Measurements from ENCODE around the gene MYO18A.
A peak's percentile ranks its signal among the peaks of the same experiment; 100 is the strongest.
"Not testable (repeated sequence)": the region's sequence is repeated elsewhere in the genome, so short reads cannot be mapped to it uniquely, and the experiment has no call there.

Gene MYO18A

GRCh38 chr17:29147228-29147627 is 33.0 kb downstream of the MYO18A start:
- DNase-seq = not testable (repeated sequence)

GRCh38 chr17:29146369-29146972 is 33.7 kb downstream of the MYO18A start:
- DNase-seq = no peak

- DNase-seq = peak; percentile 62
Measured at GRCh38 chr17:29145289-29146073, 34.7 kb downstream of the MYO18A start.

GRCh38 chr17:29143894-29144293 is 36.3 kb downstream of the MYO18A start:
- no peak for DNase-seq

- DNase-seq = no peak
Measured at GRCh38 chr17:29141514-29141876, 38.7 kb downstream of the MYO18A start.

GRCh38 chr17:29140631-29141513 is 39.3 kb downstream of the MYO18A start:
- peak; percentile 8 for DNase-seq

GRCh38 chr17:29140051-29140621 is 40.1 kb downstream of the MYO18A start:
- no peak for DNase-seq

GRCh38 chr17:29138971-29139691 is 41.1 kb downstream of the MYO18A start:
- DNase-seq = no peak

GRCh38 chr17:29138184-29138955 is 41.8 kb downstream of the MYO18A start:
- no peak for DNase-seq

GRCh38 chr17:29136998-29137730 is 43.0 kb downstream of the MYO18A start:
- DNase-seq = no peak

GRCh38 chr17:29135464-29135863 is 44.7 kb downstream of the MYO18A start:
- no peak for DNase-seq

- DNase-seq = no peak
Measured at GRCh38 chr17:29133121-29133713, 47.0 kb downstream of the MYO18A start.

- DNase-seq = no peak
Measured at GRCh38 chr17:29131814-29132682, 48.1 kb downstream of the MYO18A start.

GRCh38 chr17:29129731-29130130 is 50.5 kb downstream of the MYO18A start:
- no peak for DNase-seq

- no peak for DNase-seq
Measured at GRCh38 chr17:29127840-29128239, 52.4 kb downstream of the MYO18A start.

GRCh38 chr17:29126268-29126930 is 53.8 kb downstream of the MYO18A start:
- no peak for DNase-seq

GRCh38 chr17:29125651-29126050 is 54.5 kb downstream of the MYO18A start:
- DNase-seq = no peak

- no peak for DNase-seq
Measured at GRCh38 chr17:29124925-29125273, 55.3 kb downstream of the MYO18A start.

All from NCI-H345 (cell line).